ENCODE data around the gene ATRAID.

- TF ChIP-seq CTCF (IDR thresholded peaks at IDR 0.05), result no peak
- TF ChIP-seq POLR2A (IDR thresholded peaks at IDR 0.05), result no peak
Observed at GRCh38 chr2:27189989-27190388, 21.9 kb upstream of the ATRAID start.
